NCI-H1417 treated with DMSO at 0.1 percent for 48 hours (cell line): Measurements from ENCODE around the gene FCGR2B.
"Not testable (repeated sequence)": the region's sequence is repeated elsewhere in the genome, so short reads cannot be mapped to it uniquely, and the experiment has no call there.

Source experiments
- DNase-seq: peaks from one replicate; lab custom pipeline; 2025; lab: John Stamatoyannopoulos, UW

FCGR2B gene

DNA sequence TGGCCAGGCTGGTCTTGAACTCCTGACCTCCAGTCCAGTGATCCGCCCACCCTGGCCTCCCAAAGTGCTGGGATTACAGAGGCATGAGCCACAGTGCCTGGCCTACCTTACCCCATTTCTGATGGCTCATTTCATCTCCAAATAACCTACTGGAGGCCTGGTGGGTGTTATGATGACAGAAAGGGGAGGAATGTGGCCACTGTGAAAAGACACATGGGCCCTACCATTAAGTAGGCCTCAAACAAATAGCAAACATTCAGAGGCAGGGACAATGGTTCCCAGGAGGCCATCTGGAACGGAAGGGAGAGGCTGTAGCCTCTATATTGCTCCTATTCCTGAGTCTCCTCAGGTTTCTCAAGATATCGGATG is 43.2 kb downstream of the FCGR2B start:
- DNase-seq, result no peak

DNA sequence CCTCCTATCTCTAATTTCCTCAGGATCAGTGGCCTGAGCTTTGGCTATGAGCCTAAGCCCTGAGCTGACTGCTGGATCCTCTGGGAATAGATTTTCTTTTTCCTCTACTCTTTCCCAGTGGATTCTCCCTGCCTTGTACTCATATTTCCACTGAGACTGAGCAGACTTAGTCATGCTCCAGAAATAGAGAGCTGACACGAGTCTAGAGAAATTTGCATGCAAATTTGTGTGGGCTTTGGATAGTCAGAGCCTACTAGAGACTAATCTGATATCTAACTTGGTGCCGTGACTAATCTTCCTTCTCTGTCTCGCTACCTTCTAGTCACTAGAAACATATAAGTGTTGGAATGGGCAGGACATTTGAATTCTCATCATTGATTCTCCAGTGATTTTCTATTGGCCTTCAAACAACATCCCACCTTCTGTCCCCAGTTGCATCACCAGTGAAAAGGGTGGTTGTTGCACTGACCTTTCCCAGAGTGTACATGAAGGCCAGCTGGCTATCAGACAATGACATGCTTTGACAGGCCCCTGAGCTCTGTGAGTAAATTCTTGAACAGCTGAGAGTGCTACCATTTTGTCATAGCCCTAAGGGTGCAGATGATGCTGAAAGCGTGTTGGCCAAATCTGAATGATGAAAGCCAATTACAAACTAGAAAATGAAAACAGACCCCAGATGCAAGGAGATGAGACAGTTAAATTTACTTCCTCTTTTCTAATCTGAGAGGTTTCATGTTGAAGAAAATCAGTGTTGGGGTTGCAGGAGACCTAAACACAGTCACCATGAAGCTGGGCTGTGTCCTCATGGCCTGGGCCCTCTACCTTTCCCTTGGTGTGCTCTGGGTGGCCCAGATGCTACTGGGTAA is 43.8 kb downstream of the FCGR2B start, which contains the start of gene FCRLA:
Gene FCRLA (plus strand): TSS at position 748 of the 866 bp plus-strand sequence. CDS start 36 bp downstream, at position 784.
- DNase-seq, result no peak

GRCh38 chr1:161707503-161707902 is 44.6 kb downstream of the FCGR2B start:
- DNase-seq, result no peak

- DNase-seq, result no peak
Measured at GRCh38 chr1:161709373-161709772, 46.4 kb downstream of the FCGR2B start.

- no peak for DNase-seq
Measured at GRCh38 chr1:161710560-161710959, 47.6 kb downstream of the FCGR2B start.

- no peak for DNase-seq
Measured at GRCh38 chr1:161718559-161719324, 55.8 kb downstream of the FCGR2B start.

DNA sequence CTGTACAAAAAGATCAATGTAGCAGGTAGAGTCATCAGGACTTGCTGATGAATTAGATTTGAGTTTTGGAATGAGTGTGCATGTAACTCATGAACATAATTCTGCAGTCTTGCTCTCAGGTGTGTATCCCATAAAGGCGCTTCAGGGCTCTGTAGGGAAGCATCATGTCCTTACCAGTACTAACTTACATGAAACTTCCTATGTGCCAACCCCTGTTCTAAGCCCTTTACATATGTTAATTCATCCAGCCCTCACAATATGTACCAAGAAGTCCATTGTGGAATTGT is 56.3 kb downstream of the FCGR2B start:
- no peak for DNase-seq

- no peak for DNase-seq
Measured at GRCh38 chr1:161720422-161720821, 57.5 kb downstream of the FCGR2B start.

- no peak for DNase-seq
Measured at GRCh38 chr1:161720956-161721737, 58.2 kb downstream of the FCGR2B start, which contains the start of gene FCRLB. TSS of gene FCRLB (plus strand) at chr1:161721544. CDS start at chr1:161722673, 1,129 bp downstream.

GRCh38 chr1:161721738-161722343 is 58.9 kb downstream of the FCGR2B start:
- no peak for DNase-seq

DNA sequence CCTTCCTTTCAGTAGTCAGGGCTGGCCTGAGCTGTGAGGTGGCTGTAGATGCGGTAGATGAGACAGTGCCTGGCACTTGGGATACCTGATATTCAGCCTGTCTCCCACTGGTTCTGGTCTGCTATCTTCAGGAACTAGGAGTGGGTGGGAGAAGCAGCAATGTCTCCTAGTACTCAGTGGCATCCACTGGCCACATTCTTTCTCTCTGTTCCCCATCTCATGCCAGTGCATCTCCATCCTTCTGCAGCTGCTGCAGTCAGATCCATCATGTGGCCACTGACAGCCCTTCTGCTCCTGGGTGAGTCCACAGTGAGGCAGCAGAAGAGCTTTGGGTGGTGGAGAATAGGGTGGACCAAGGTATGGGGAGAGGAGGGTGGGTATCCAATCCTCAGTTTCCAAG is 59.5 kb downstream of the FCGR2B start:
- no peak for DNase-seq

DNA sequence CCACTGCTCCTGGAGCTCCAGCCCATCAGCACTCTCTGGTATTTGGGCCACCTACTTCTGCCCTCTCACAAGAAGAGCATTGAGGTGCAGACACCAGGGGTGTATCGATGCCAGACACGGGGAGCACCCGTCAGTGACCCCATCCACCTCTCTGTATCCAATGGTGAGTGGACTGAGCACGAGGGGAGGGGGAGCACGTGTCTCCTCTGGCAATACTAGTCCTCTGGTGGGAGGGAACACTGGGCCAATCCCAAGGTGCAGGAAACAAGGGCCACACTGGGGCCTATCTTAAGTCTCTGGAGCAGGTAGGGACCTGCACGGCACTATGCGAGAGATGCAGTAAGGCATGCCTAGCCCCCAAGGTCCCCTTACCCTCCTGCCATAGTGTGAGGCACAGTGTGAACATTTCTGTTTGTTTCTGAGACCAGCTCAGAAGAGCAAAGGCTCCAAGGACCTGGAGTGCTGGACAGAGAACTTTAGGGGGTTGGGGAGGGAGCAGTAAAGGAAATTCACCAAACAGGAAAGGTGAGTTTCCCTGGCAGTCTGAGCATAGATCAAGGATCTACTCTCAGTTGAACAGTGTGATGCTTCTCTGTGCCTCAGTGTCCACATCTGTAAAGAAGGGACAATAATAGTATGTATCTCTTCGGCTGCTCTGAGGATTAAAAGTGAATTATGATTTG is 60.7 kb downstream of the FCGR2B start:
- no peak for DNase-seq

DNA sequence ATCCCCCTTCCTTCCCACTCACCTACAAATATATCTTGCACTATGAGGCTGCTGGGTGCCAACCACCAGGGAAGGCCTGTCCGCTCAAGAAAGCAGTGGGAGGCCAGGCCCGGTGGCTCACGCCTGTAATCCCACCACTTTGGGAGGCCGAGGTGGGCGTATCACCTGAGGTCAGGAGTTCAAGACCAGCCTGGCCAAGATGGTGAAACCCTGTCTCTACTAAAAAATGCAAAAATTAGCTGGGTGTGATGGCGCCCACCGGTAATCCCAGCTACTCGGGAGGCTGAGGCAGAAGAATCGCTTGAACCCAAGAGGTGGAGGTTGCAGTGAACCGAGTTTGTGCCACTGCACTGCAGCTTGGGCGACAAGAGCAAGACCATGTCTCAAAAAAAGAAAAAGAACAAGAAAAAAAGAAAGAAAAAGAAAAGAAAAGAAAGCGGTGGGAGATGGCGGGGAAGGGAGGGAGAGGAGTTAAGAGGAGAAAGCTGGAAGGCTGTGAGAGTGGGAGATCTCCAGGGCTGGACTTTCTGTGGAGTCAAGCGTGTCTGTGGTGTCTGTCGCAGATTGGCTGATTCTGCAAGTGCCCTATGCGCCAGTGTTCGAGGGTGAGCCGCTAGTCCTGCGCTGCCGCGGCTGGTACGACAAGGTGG is 62.4 kb downstream of the FCGR2B start:
- DNase-seq, result not testable (repeated sequence)

GRCh38 chr1:161725908-161726472 is 63.0 kb downstream of the FCGR2B start:
- no peak for DNase-seq

DNA sequence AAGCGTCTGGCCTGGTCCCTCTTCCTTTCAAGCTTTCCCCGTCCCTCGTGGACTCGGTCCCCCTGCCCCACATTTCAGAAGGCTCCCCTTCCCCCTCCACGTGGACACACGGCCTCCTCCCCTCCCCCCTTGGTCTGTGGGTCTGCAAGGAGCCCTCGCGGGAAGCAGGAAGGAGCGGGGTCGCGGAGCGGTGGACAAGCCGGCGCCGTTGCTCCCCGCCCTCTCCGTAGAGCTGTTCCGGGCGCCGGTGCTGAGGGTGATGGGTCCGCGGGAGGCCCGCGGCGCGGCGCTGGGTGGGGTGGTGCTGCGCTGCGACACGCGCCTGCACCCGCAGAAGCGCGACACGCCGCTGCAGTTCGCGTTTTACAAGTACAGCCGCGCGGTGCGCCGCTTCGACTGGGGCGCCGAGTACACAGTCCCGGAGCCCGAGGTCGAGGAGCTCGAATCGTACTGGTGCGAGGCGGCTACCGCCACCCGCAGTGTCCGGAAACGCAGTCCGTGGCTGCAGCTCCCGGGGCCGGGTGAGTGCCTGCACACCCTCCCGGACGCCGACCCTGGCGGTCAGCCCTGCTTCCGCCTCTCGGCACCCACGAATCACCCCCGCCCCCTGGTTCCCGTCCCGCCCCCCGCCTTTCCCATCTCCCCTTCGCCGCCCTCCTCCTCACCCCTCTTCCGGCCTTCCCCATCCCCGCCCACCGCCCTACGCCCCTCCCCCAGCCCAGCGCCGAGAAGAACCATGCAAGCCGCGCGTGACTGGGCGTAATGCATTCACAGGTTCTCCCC is 63.7 kb downstream of the FCGR2B start:
- no peak for DNase-seq

GRCh38 chr1:161727256-161727924 is 64.4 kb downstream of the FCGR2B start:
- no peak for DNase-seq
